GM23338 (cell line): ENCODE measurements around the gene KLF1. TPM values are rescaled to one million over a fixed set of nuclear protein-coding genes. Genes with fewer than 3 reads are reported as not detected.

Experiments used
- CREB1 ChIP-seq: fragments of 250-450 bp; sonication (Bioruptor Pico); IDR thresholded peaks from 2 replicates; pipeline ENCODE4 v1.5.0; 2020; ENCODE audit warnings: low read depth, mild to moderate bottlenecking, moderate library complexity
- ETS1 ChIP-seq: IDR thresholded peaks from 2 replicates; pipeline ENCODE4 v1.6.1; 2016; ENCODE audit warnings: antibody characterized with exemption
- EZH2 ChIP-seq: fragments of 200-600 bp; sonication (generic); IDR thresholded peaks from one replicate; pipeline ENCODE4 v1.8.0; 2017; ENCODE audit warnings: antibody characterized with exemption, mild to moderate bottlenecking, low read depth; ENCODE audit not compliant: unreplicated experiment
- EZH2phosphoT487 ChIP-seq: fragments of 200-600 bp; sonication (generic); IDR thresholded peaks from one replicate; pipeline ENCODE4 v1.8.1; 2018; ENCODE audit warnings: antibody characterized with exemption; ENCODE audit not compliant: unreplicated experiment
- REST ChIP-seq: IDR thresholded peaks from one replicate; pipeline ENCODE4 v1.6.1; 2018; ENCODE audit warnings: antibody characterized with exemption; ENCODE audit not compliant: unreplicated experiment
- ZNF462 ChIP-seq: fragments of 250-450 bp; sonication (Bioruptor Pico); IDR thresholded peaks from 2 replicates; pipeline ENCODE4 v1.5.0; 2020; ENCODE audit warnings: mild to moderate bottlenecking, moderate library complexity
- polyA plus RNA-seq: library from polyadenylated mRNA; unstranded; fragments of >200 nt; fragmentation: Nextera tagmentation; extraction: Ambion mirVana; gene quantifications from 2 replicates; pipeline ENCODE4 v1.2.1, GENCODE V29; 2016
- total RNA-seq: library from RNA; depleted of rRNA; stranded (reverse); fragments of >200 nt; shearing (Covaris generic); gene quantifications from 2 replicates; pipeline ENCODE4 v1.2.3, GENCODE V29; 2014

The KLF1 gene
- total and polyA plus RNA-seq, 2 experiments from 2014 or later: 0.74 to 1.1 TPM

- TF ChIP-seq ZNF462 (CRISPR knock-in tag) (no peak), EZH2 (no peak), ETS1 (no peak), REST (no peak), EZH2phosphoT487 (no peak), CREB1 (CRISPR knock-in tag) (no peak)
Observed at GRCh38 chr19:12922959-12923358, 36.0 kb upstream of the KLF1 start (continued).
